Pancreas (tissue), 10 donors: ENCODE data around the gene ECE2. TPM values are rescaled to one million over a fixed set of nuclear protein-coding genes. Genes with fewer than 3 reads are reported as not detected.

Experiments used
- ATAC-seq, 4 donors: fragments of 200-7000 bp; cut with Tn5 transposase; one replicate each; pipeline versions ENCODE4 v1.8.0 to v1.9.1; 2020; ENCODE audit warnings: mild to moderate bottlenecking in 4 of 4, moderate library complexity in 4 of 4
- DNase-seq, 6 donors: peaks; one replicate each; pipeline ENCODE4 v3.0.0-alpha.2; 2020
- FAIRE-seq: peaks from 2 replicates; lab custom pipeline; 2012; peaks lifted over from hg19 to GRCh38; lab: Jason Lieb, UNC
- H3K27ac ChIP-seq, 4 donors: fragments of 200-600 bp; sonication (generic); 1 replicate in 3 of 4; 2 replicates in 1 of 4; pipeline versions ENCODE4 v1.5.0 to v1.8.0; 2020
- H3K27me3 ChIP-seq, 4 donors: fragments of 200-600 bp; one replicate each; pipeline ENCODE4 v1.8.0; 2021
- H3K36me3 ChIP-seq, 3 donors: fragments of 200-600 bp; sonication (generic) in 1 of 3; one replicate each; pipeline versions ENCODE4 v1.5.0 to v1.8.0; 2020 to 2021
- H3K4me1 ChIP-seq, 3 donors: fragments of 200-600 bp; one replicate each; pipeline ENCODE4 v1.8.0; 2021
- H3K4me3 ChIP-seq, 4 donors: fragments of 200-600 bp; sonication (generic) in 2 of 4; one replicate each; pipeline versions ENCODE4 v1.5.0 to v1.8.0; 2020 to 2021
- H3K9me3 ChIP-seq, 4 donors: fragments of 200-600 bp; one replicate each; pipeline ENCODE4 v1.8.0; 2021
- CTCF ChIP-seq, 4 donors: fragments of 200-600 bp; sonication (generic) in 3 of 4; IDR thresholded peaks; one replicate each; pipeline versions ENCODE4 v1.5.0 to v1.8.0; 2021; ENCODE audit warnings: antibody characterized with exemption in 4 of 4
- WGBS, 2 donors: extraction: QIAGEN DNeasy Blood & Tissue Kit; methylation state at CpG; one replicate each; pipeline ENCODE4 v1.1.7; 2013; 5-methylcytosine and 5-hydroxymethylcytosine counted together
- intact Hi-C, 3 donors: fragments of 100-400 bp; cut with DNase I; formaldehyde crosslinking; loops; one replicate each; pipeline versions ENCODE4 v1.11.1 to v1.14.2; 2022
- polyA plus RNA-seq, 2 donors: library from polyadenylated mRNA; stranded (reverse); fragments of 200-250 nt; gene quantifications; one replicate each; pipeline ENCODE4 v1.2.3, GENCODE V29; 2013
- total RNA-seq, 6 donors: library from RNA; stranded (reverse); fragmentation: NEBNext Ultra II Directional in 4 of 6; extraction: Animal tissue kit (Norgen Biotek cat#: 25700) in 4 of 6; gene quantifications; one replicate each; pipeline versions ENCODE4 v1.2.1 to v1.2.4, GENCODE V29; 2021 to 2023
- donor health status: healthy with polysubstance abuse.
- donor health status: DM: no; HTN: no; CAD: no; lungs with moderate emphysema.
- donor health status: DM: no; HTN: no; CAD: no.
- donor health status: control.
- donor health status: control.
- donor health status: Bipolar disorder and iron deficiency.
- donor health status: DM: yes; HTN: yes; CAD: no.
- donor health status: DM: no; HTN: no; CAD: no.
- donor health status: DM: no; HTN: no; CAD: no.
- donor health status: DM: yes; HTN: yes; CAD: no.

The ECE2 gene
- total and polyA plus RNA-seq, 8 donors = 6.3 to 25.4 (median 8.8) TPM

- Histone ChIP-seq H3K9me3 (no peaks in the 10 kb centered on the region), H3K36me3 (peaks cover 34 to 95% (median 91%) of the 10 kb centered on the region in 3 donors), H3K27ac (no peak overlapping the region), H3K4me1 (peaks cover 5 to 8% (median 6%) of the 10 kb centered on the region in 3 donors), H3K27me3 (no peaks in the 10 kb centered on the region), H3K4me3 (no peak overlapping the region)
- intact Hi-C loops = no loop called here
- FAIRE-seq (no peak), ATAC-seq (no peak), DNase-seq (no peak)
- WGBS, 2 donors = 85 to 89% methylated on average over 13 of the region's 13 CpGs
- no peak for TF ChIP-seq CTCF (IDR thresholded peaks at IDR 0.05)
These were observed 49.4 kb downstream of the ECE2 start for GRCh38 chr3:184325269-184325668.

GRCh38 chr3:184325715-184326369, 50.0 kb downstream of the ECE2 start:
- no peak for TF ChIP-seq CTCF (IDR thresholded peaks at IDR 0.05)
- no peak for DNase-seq
- no peak for ATAC-seq
- Histone ChIP-seq H3K36me3 (peaks cover 40 to 95% (median 88%) of the 10 kb centered on the region in 3 donors), H3K27ac (no peak overlapping the region), H3K27me3 (no peaks in the 10 kb centered on the region), H3K9me3 (no peaks in the 10 kb centered on the region), H3K4me1 (peaks cover 0 to 2% (median under 1%) of the 10 kb centered on the region in 3 donors), H3K4me3 (no peak overlapping the region)
- intact Hi-C loops = no loop called here
- 67 to 77% methylated on average over 6 of the region's 6 CpGs for WGBS, 2 donors
- no peak for FAIRE-seq

- FAIRE-seq = no peak
- H3K4me1 ChIP-seq = no peaks in the 10 kb centered on the region
- no peak for TF ChIP-seq CTCF (IDR thresholded peaks at IDR 0.05)
- no peaks in the 10 kb centered on the region for H3K27me3 ChIP-seq
- intact Hi-C loops = no loop called here
- peaks cover 41 to 95% (median 85%) of the 10 kb centered on the region in 3 donors for H3K36me3 ChIP-seq
- H3K27ac ChIP-seq = no peak overlapping the region
- H3K9me3 ChIP-seq = no peaks in the 10 kb centered on the region
- 94% methylated on average over 21 of the region's 21 CpGs for WGBS, 2 donors
- H3K4me3 ChIP-seq = no peak overlapping the region
- no peak for DNase-seq
- ATAC-seq = no peak
These were observed 51.3 kb downstream of the ECE2 start for GRCh38 chr3:184327171-184327570.

GRCh38 chr3:184328516-184328915, 52.7 kb downstream of the ECE2 start:
- Histone ChIP-seq H3K27ac (no peak overlapping the region), H3K9me3 (no peaks in the 10 kb centered on the region), H3K27me3 (no peaks in the 10 kb centered on the region), H3K36me3 (peaks cover 35 to 93% (median 84%) of the 10 kb centered on the region in 3 donors), H3K4me1 (no peaks in the 10 kb centered on the region), H3K4me3 (no peak overlapping the region)
- no peak for FAIRE-seq
- WGBS, 2 donors = 54 to 72% methylated on average over 3 of the region's 3 CpGs
- ATAC-seq = no peak
- no peak for DNase-seq
- intact Hi-C loops = no loop called here
- no peak for TF ChIP-seq CTCF (IDR thresholded peaks at IDR 0.05)

GRCh38 chr3:184332370-184333090, 56.7 kb downstream of the ECE2 start:
- ATAC-seq (no peak), DNase-seq (no peak), FAIRE-seq (no peak)
- H3K4me1 ChIP-seq = peaks cover 0 to 11% (median 0%) of the 10 kb centered on the region in 3 donors
- TF ChIP-seq CTCF (IDR thresholded peaks at IDR 0.05) = no peak
- no peak overlapping the region for H3K4me3 ChIP-seq
- intact Hi-C loops = no loop called here
- WGBS, 2 donors = 77 to 86% methylated on average over 10 of the region's 10 CpGs
- peaks cover 21 to 62% (median 44%) of the 10 kb centered on the region in 3 donors for H3K36me3 ChIP-seq
- H3K27ac ChIP-seq = no peak overlapping the region
- no peaks in the 10 kb centered on the region for H3K9me3 ChIP-seq
- no peaks in the 10 kb centered on the region for H3K27me3 ChIP-seq
